Hematopoietic multipotent progenitor cell treated with erythropoietin and hydrocortisone succinate and interleukin-3 and kit ligand, for 6 days (in vitro differentiated cells): ENCODE measurements around the gene PKM.

Experiments used
- DNase-seq: peaks from one replicate; pipeline ENCODE4 v3.0.0-alpha.2; 2015

Gene PKM

GRCh38 chr15:72233769-72234168 lies 2.8 kb upstream of the PKM start:
- DNase-seq, result no peak

GRCh38 chr15:72231833-72232478 lies 966 bp upstream of the PKM start:
- DNase-seq, result peak; percentile 93

- DNase-seq, result peak; percentile 70
Observed at GRCh38 chr15:72230197-72231065, 559 bp downstream of the PKM start.

GRCh38 chr15:72229947-72230196 lies 1.1 kb downstream of the PKM start:
- DNase-seq, result no peak

GRCh38 chr15:72229076-72229946 lies 1.7 kb downstream of the PKM start:
- peak; percentile 32 for DNase-seq

- peak; percentile 68 for DNase-seq
Observed at GRCh38 chr15:72227720-72228119, 3.3 kb downstream of the PKM start.

GRCh38 chr15:72227192-72227586 lies 3.8 kb downstream of the PKM start:
- DNase-seq, result peak; percentile 25

GRCh38 chr15:72223278-72223677 lies 7.7 kb downstream of the PKM start:
- DNase-seq, result no peak

- no peak for DNase-seq
Observed at GRCh38 chr15:72222393-72222792, 8.6 kb downstream of the PKM start.

GRCh38 chr15:72220687-72221086 lies 10.3 kb downstream of the PKM start:
- DNase-seq, result no peak

GRCh38 chr15:72217216-72217615 lies 13.8 kb downstream of the PKM start:
- no peak for DNase-seq

GRCh38 chr15:72216079-72216478 lies 14.9 kb downstream of the PKM start:
- no peak for DNase-seq

GRCh38 chr15:72207558-72208085 lies 23.4 kb downstream of the PKM start:
- peak; percentile 35 for DNase-seq

- no peak for DNase-seq
Observed at GRCh38 chr15:72206677-72207000, 24.4 kb downstream of the PKM start.

GRCh38 chr15:72205896-72206676 lies 24.9 kb downstream of the PKM start:
- no peak for DNase-seq

- DNase-seq, result no peak
Observed at GRCh38 chr15:72205273-72205672, 25.7 kb downstream of the PKM start.

- no peak for DNase-seq
Observed at GRCh38 chr15:72203507-72203837, 27.5 kb downstream of the PKM start.

- no peak for DNase-seq
Observed at GRCh38 chr15:72202801-72203506, 28.0 kb downstream of the PKM start.

- DNase-seq, result no peak
Observed at GRCh38 chr15:72202302-72202701, 28.7 kb downstream of the PKM start.

GRCh38 chr15:72201391-72201921 lies 29.5 kb downstream of the PKM start:
- DNase-seq, result no peak

- DNase-seq, result no peak
Observed at GRCh38 chr15:72200395-72201237, 30.4 kb downstream of the PKM start.
